ENCODE results near the gene DCDC2C. TPM values are rescaled to one million over a fixed set of nuclear protein-coding genes. Genes with fewer than 3 reads are reported as not detected.

DCDC2C gene
- total and polyA plus RNA-seq, 4 donors = 0.73 to 1.6 (median 1.1) TPM

GRCh38 chr2:3827673-3828575 lies 124.5 kb downstream of the DCDC2C start:
- H3K9me3 ChIP-seq (ENCODE audit: control insufficient read depth, insufficient read depth, low read length) = peaks cover 1% of the 10 kb centered on the region
- 14% methylated on average over 1 of the region's 6 CpGs for WGBS (ENCODE audit: insufficient coverage)
- H3K4me3 ChIP-seq (ENCODE audit: low read depth, low read length) = no peak overlapping the region
- no peaks in the 10 kb centered on the region for H3K27me3 ChIP-seq (ENCODE audit: control insufficient read depth, insufficient read depth, low read length)
- H3K36me3 ChIP-seq (ENCODE audit: control insufficient read depth, insufficient read depth, low read length) = no peaks in the 10 kb centered on the region
- no peaks in the 10 kb centered on the region for H3K4me1 ChIP-seq (ENCODE audit: control insufficient read depth, insufficient read depth, low read length)
- no peak overlapping the region for H3K27ac ChIP-seq (ENCODE audit: low read depth, low read length)
- DNase-seq (ENCODE audit: low read depth in 4 of 6, low spot score in 6 of 6) = no peak

- WGBS (ENCODE audit: insufficient coverage) = 94% methylated on average over 3 of the region's 6 CpGs
Observed at GRCh38 chr2:3830796-3831195, 127.4 kb downstream of the DCDC2C start.

GRCh38 chr2:3837086-3837485 lies 133.7 kb downstream of the DCDC2C start:
- WGBS (ENCODE audit: insufficient coverage) = 92% methylated on average over 7 of the region's 7 CpGs
- Histone ChIP-seq H3K4me3 (ENCODE audit: low read depth, low read length) (no peak overlapping the region), H3K4me1 (ENCODE audit: control insufficient read depth, insufficient read depth, low read length) (no peaks in the 10 kb centered on the region), H3K27ac (ENCODE audit: low read depth, low read length) (no peak overlapping the region), H3K27me3 (ENCODE audit: control insufficient read depth, insufficient read depth, low read length) (no peaks in the 10 kb centered on the region), H3K9me3 (ENCODE audit: control insufficient read depth, insufficient read depth, low read length) (peaks cover 1% of the 10 kb centered on the region), H3K36me3 (ENCODE audit: control insufficient read depth, insufficient read depth, low read length) (no peaks in the 10 kb centered on the region)
- DNase-seq (ENCODE audit: low read depth in 4 of 6, low spot score in 6 of 6) = no peak

More at GRCh38 chr2:3830796-3831195, 127.4 kb downstream of the DCDC2C start:
- H3K9me3 ChIP-seq (ENCODE audit: control insufficient read depth, insufficient read depth, low read length) = peaks cover 1% of the 10 kb centered on the region
- H3K27ac ChIP-seq (ENCODE audit: low read depth, low read length) = no peak overlapping the region
- no peaks in the 10 kb centered on the region for H3K4me1 ChIP-seq (ENCODE audit: control insufficient read depth, insufficient read depth, low read length)
- no peaks in the 10 kb centered on the region for H3K27me3 ChIP-seq (ENCODE audit: control insufficient read depth, insufficient read depth, low read length)
- DNase-seq (ENCODE audit: low read depth in 4 of 6, low spot score in 6 of 6) = no peak
- no peaks in the 10 kb centered on the region for H3K36me3 ChIP-seq (ENCODE audit: control insufficient read depth, insufficient read depth, low read length)
- H3K4me3 ChIP-seq (ENCODE audit: low read depth, low read length) = no peak overlapping the region

- DNase-seq (ENCODE audit: low read depth in 4 of 6, low spot score in 6 of 6) = no peak
- no peaks in the 10 kb centered on the region for H3K9me3 ChIP-seq (ENCODE audit: control insufficient read depth, insufficient read depth, low read length)
- H3K27me3 ChIP-seq (ENCODE audit: control insufficient read depth, insufficient read depth, low read length) = no peaks in the 10 kb centered on the region
- no peak overlapping the region for H3K27ac ChIP-seq (ENCODE audit: low read depth, low read length)
- 94% methylated on average over 2 of the region's 3 CpGs for WGBS (ENCODE audit: insufficient coverage)
- no peaks in the 10 kb centered on the region for H3K36me3 ChIP-seq (ENCODE audit: control insufficient read depth, insufficient read depth, low read length)
- H3K4me3 ChIP-seq (ENCODE audit: low read depth, low read length) = no peak overlapping the region
- H3K4me1 ChIP-seq (ENCODE audit: control insufficient read depth, insufficient read depth, low read length) = no peaks in the 10 kb centered on the region
Observed at GRCh38 chr2:3838348-3838747, 135.0 kb downstream of the DCDC2C start.

- no peak overlapping the region for H3K27ac ChIP-seq (ENCODE audit: low read depth, low read length)
- no peak overlapping the region for H3K4me3 ChIP-seq (ENCODE audit: low read depth, low read length)
- H3K9me3 ChIP-seq (ENCODE audit: control insufficient read depth, insufficient read depth, low read length) = no peaks in the 10 kb centered on the region
Observed at GRCh38 chr2:3839476-3839875, 136.1 kb downstream of the DCDC2C start.

GRCh38 chr2:3840611-3841155 lies 137.3 kb downstream of the DCDC2C start:
- H3K27ac ChIP-seq (ENCODE audit: low read depth, low read length) = no peak overlapping the region
- no peaks in the 10 kb centered on the region for H3K9me3 ChIP-seq (ENCODE audit: control insufficient read depth, insufficient read depth, low read length)
- no peak overlapping the region for H3K4me3 ChIP-seq (ENCODE audit: low read depth, low read length)
- H3K27me3 ChIP-seq (ENCODE audit: control insufficient read depth, insufficient read depth, low read length) = no peaks in the 10 kb centered on the region
- H3K4me1 ChIP-seq (ENCODE audit: control insufficient read depth, insufficient read depth, low read length) = no peaks in the 10 kb centered on the region
- no peaks in the 10 kb centered on the region for H3K36me3 ChIP-seq (ENCODE audit: control insufficient read depth, insufficient read depth, low read length)
- 98% methylated on average over 12 of the region's 15 CpGs for WGBS (ENCODE audit: insufficient coverage)
- peak in 1 of 6 donors; percentile 61 for DNase-seq (ENCODE audit: low read depth in 4 of 6, low spot score in 6 of 6)

More at GRCh38 chr2:3839476-3839875, 136.1 kb downstream of the DCDC2C start:
- no peaks in the 10 kb centered on the region for H3K27me3 ChIP-seq (ENCODE audit: control insufficient read depth, insufficient read depth, low read length)
- WGBS (ENCODE audit: insufficient coverage) = 27% methylated on average over 5 of the region's 8 CpGs
- H3K36me3 ChIP-seq (ENCODE audit: control insufficient read depth, insufficient read depth, low read length) = no peaks in the 10 kb centered on the region
- DNase-seq (ENCODE audit: low read depth in 4 of 6, low spot score in 6 of 6) = peak in 4 of 6 donors; percentile 7 to 93 (median 40)
- H3K4me1 ChIP-seq (ENCODE audit: control insufficient read depth, insufficient read depth, low read length) = no peaks in the 10 kb centered on the region

- Histone ChIP-seq H3K27me3 (ENCODE audit: control insufficient read depth, insufficient read depth, low read length) (no peaks in the 10 kb centered on the region), H3K4me3 (ENCODE audit: low read depth, low read length) (no peak overlapping the region), H3K27ac (ENCODE audit: low read depth, low read length) (no peak overlapping the region), H3K4me1 (ENCODE audit: control insufficient read depth, insufficient read depth, low read length) (no peaks in the 10 kb centered on the region), H3K9me3 (ENCODE audit: control insufficient read depth, insufficient read depth, low read length) (no peaks in the 10 kb centered on the region), H3K36me3 (ENCODE audit: control insufficient read depth, insufficient read depth, low read length) (no peaks in the 10 kb centered on the region)
- DNase-seq (ENCODE audit: low read depth in 4 of 6, low spot score in 6 of 6) = no peak
- 92% methylated on average over 2 of the region's 9 CpGs for WGBS (ENCODE audit: insufficient coverage)
Observed at GRCh38 chr2:3847397-3848052, 144.2 kb downstream of the DCDC2C start.

- no peak overlapping the region for H3K27ac ChIP-seq (ENCODE audit: low read depth, low read length)
- no peaks in the 10 kb centered on the region for H3K4me1 ChIP-seq (ENCODE audit: control insufficient read depth, insufficient read depth, low read length)
- H3K4me3 ChIP-seq (ENCODE audit: low read depth, low read length) = no peak overlapping the region
- DNase-seq (ENCODE audit: low read depth in 4 of 6, low spot score in 6 of 6) = no peak
- no peaks in the 10 kb centered on the region for H3K36me3 ChIP-seq (ENCODE audit: control insufficient read depth, insufficient read depth, low read length)
- peaks cover 4% of the 10 kb centered on the region for H3K9me3 ChIP-seq (ENCODE audit: control insufficient read depth, insufficient read depth, low read length)
- no peaks in the 10 kb centered on the region for H3K27me3 ChIP-seq (ENCODE audit: control insufficient read depth, insufficient read depth, low read length)
- 77% methylated on average over 7 of the region's 9 CpGs for WGBS (ENCODE audit: insufficient coverage)
Observed at GRCh38 chr2:3848776-3849175, 145.4 kb downstream of the DCDC2C start.

- H3K4me1 ChIP-seq (ENCODE audit: control insufficient read depth, insufficient read depth, low read length) = no peaks in the 10 kb centered on the region
- WGBS (ENCODE audit: insufficient coverage) = 29% methylated on average over 6 of the region's 7 CpGs
- H3K27ac ChIP-seq (ENCODE audit: low read depth, low read length) = no peak overlapping the region
- no peak for DNase-seq (ENCODE audit: low read depth in 4 of 6, low spot score in 6 of 6)
- peaks cover 4% of the 10 kb centered on the region for H3K9me3 ChIP-seq (ENCODE audit: control insufficient read depth, insufficient read depth, low read length)
- H3K4me3 ChIP-seq (ENCODE audit: low read depth, low read length) = no peak overlapping the region
- no peaks in the 10 kb centered on the region for H3K36me3 ChIP-seq (ENCODE audit: control insufficient read depth, insufficient read depth, low read length)
- H3K27me3 ChIP-seq (ENCODE audit: control insufficient read depth, insufficient read depth, low read length) = no peaks in the 10 kb centered on the region
Observed at GRCh38 chr2:3849213-3849612, 145.8 kb downstream of the DCDC2C start.

All from spinal cord (tissue), 10 donors.